BE2C (cell line): ENCODE measurements around the gene KIAA0825.
A peak's percentile ranks its signal among the peaks of the same experiment; 100 is the strongest.
"Not testable (repeated sequence)": the region's sequence is repeated elsewhere in the genome, so short reads cannot be mapped to it uniquely, and the experiment has no call there.

Experiments
- DNase-seq: peaks from one replicate; pipeline ENCODE4 v3.0.0-alpha.2; 2020
- H3K27me3 ChIP-seq: fragments of 250-450 bp; sonication (Bioruptor Pico); 2 replicates; pipeline ENCODE4 v1.5.1; 2020; ENCODE audit warnings: mild to moderate bottlenecking
- H3K36me3 ChIP-seq: fragments of 250-450 bp; sonication (Bioruptor Pico); 2 replicates; pipeline ENCODE4 v1.5.1; 2020; ENCODE audit warnings: mild to moderate bottlenecking
- H3K4me1 ChIP-seq: fragments of 250-450 bp; sonication (Bioruptor Pico); 2 replicates; pipeline ENCODE4 v1.5.1; 2020
- H3K4me3 ChIP-seq: 2 replicates; pipeline ENCODE4 v1.5.1; 2011; ENCODE audit warnings: low read depth, low read length
- H3K9me3 ChIP-seq: fragments of 250-450 bp; sonication (Bioruptor Pico); 2 replicates; pipeline ENCODE4 v1.5.1; 2020
- TF ChIP-seq, protein P1 (sequence below): IDR thresholded peaks from 2 replicates; pipeline ENCODE4 v1.5.1; 2012; ENCODE audit warnings: mild to moderate bottlenecking, low read depth, low read length

KIAA0825 gene

DNA sequence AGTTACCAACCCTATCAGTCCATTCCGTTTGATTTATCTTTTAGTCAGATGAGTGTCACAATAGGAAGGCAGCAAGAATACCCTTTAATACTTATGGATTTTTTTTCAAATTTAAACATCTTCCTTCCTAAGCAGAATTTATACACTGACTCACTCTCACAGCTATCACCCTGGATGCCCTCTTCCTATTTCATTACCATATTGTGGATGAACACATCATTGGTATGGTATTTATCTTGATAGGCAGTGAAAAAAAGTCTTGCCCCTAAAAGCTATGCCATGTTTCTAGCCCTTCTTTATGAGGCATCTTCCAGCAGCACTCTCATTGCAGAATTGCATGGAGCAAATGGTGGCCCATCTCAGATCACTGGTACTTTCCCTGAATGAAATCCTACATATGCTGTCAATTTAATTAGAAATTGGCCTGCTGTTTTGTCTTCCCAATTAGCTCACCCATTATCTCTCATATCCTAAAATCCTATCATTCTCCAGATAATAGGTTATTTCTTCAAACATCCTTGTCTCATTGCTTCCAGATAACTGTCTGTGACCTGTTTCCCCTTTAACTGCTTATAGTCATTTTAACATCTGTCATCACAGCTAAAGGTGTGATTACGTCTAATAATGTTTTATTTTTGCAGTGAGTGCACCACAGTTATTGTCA, 443.5 kb downstream of the KIAA0825 start:
- TF ChIP-seq, protein P1, sequence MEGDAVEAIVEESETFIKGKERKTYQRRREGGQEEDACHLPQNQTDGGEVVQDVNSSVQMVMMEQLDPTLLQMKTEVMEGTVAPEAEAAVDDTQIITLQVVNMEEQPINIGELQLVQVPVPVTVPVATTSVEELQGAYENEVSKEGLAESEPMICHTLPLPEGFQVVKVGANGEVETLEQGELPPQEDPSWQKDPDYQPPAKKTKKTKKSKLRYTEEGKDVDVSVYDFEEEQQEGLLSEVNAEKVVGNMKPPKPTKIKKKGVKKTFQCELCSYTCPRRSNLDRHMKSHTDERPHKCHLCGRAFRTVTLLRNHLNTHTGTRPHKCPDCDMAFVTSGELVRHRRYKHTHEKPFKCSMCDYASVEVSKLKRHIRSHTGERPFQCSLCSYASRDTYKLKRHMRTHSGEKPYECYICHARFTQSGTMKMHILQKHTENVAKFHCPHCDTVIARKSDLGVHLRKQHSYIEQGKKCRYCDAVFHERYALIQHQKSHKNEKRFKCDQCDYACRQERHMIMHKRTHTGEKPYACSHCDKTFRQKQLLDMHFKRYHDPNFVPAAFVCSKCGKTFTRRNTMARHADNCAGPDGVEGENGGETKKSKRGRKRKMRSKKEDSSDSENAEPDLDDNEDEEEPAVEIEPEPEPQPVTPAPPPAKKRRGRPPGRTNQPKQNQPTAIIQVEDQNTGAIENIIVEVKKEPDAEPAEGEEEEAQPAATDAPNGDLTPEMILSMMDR: no peak
- no peak for DNase-seq
- Histone ChIP-seq H3K36me3 (no peaks in the 10 kb centered on the region), H3K4me1 (no peaks in the 10 kb centered on the region), H3K27me3 (no peaks in the 10 kb centered on the region), H3K9me3 (no peaks in the 10 kb centered on the region), H3K4me3 (no peak overlapping the region)

DNA sequence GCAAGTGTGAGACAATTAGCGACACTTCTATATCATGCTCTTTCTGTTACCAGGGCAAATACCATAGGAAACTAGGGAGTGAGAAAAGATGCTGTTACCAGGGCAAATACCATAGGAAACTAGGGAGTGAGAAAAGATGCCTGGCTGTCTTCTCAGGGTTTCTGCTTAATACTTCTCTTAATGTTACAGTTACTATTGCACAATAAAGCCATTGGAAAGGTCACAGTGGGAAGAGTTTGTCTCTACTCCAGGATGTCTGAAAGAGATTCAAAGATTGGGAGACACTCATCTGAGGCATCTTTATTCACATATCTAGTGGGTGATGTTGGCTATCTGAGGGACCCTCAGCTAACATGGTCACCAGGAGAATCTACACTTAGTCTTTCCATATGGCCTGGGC, 445.3 kb downstream of the KIAA0825 start:
- TF ChIP-seq, protein P1: no peak
- Histone ChIP-seq H3K36me3 (no peaks in the 10 kb centered on the region), H3K27me3 (no peaks in the 10 kb centered on the region), H3K4me1 (no peaks in the 10 kb centered on the region), H3K9me3 (no peaks in the 10 kb centered on the region), H3K4me3 (no peak overlapping the region)
- DNase-seq: no peak

DNA sequence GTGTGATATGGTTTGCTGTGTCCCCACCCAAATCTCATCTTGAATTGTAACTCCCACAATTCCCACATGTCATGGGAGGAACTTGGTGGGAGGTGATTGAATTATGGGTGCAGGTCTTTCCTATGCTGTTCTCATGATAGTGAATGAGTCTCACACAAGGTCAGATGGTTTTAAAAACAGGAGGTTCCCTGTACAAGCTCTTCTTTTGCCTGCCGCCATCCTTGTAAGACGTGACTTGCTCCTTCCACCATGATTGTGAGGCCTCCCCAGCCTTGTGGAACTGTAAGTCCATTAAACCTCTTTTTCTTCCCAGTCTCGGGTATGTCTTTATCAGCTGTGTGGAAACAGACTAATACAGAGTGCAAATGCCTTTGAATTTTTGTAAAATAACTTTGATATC, 447.3 kb downstream of the KIAA0825 start:
- H3K27me3 ChIP-seq, H3K9me3 ChIP-seq, DNase-seq, H3K4me3 ChIP-seq, H3K4me1 ChIP-seq, H3K36me3 ChIP-seq: not testable (repeated sequence)

DNA sequence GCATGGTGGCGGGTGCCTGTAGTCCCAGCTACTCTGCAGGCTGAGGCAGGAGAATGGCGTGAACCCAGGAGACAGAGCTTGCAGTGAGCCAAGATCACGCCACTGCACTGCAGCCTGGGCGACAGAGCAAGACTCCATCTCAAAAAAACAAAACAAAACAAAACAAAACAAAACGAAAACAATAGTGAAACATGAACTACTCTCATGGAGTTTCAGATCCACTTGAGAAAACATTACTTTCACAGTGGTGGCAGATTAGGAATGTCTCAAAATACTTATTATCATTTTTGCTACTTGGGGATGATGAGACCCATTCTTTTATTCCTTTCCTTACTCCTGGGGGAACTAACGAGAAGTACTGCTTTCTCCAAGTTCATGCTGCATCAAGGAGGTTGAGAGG, 448.2 kb downstream of the KIAA0825 start:
- DNase-seq, H3K4me1 ChIP-seq, H3K4me3 ChIP-seq, H3K27me3 ChIP-seq, H3K9me3 ChIP-seq, H3K36me3 ChIP-seq: not testable (repeated sequence)

DNA sequence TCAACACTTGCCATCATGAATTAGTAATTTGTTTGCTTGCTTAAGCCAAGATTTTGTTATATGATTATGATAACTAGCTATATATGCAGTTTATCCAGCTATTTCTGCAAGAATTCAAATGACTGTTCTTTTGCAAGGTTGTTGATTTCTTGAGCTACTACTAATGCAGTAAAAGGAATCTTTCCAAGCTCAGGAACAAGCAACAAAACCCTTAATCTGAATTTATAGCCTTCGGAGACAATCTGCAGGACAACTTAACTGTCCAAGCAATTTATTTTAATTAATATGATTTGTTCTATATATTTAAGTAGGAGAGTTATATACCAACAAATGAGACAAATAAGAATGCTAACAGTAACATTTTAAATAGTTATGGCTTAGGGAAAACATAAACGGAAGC, 450.3 kb downstream of the KIAA0825 start:
- Histone ChIP-seq H3K27me3 (no peaks in the 10 kb centered on the region), H3K36me3 (no peaks in the 10 kb centered on the region), H3K4me1 (no peaks in the 10 kb centered on the region), H3K9me3 (no peaks in the 10 kb centered on the region), H3K4me3 (no peak overlapping the region)
- TF ChIP-seq, protein P1: no peak
- DNase-seq: no peak

DNA sequence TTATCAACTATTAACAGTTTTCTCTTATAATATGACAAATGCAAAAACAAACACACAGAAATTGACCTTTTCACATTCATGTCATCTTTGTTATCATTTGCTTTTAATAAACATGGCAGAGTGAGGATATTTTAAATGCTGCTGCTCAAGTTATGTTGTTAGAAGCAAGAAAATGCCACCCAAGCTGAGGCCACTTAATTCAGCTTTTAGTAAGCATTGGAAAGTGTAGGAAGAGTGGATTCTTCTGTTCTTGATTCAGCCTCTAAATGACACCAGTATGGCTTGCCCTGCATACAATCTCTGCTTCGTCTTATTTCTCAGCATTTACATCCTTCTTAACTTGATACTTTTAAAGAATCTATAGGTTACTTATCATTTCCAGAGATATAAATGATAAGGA, 456.6 kb downstream of the KIAA0825 start:
- no peak for DNase-seq
- Histone ChIP-seq H3K36me3 (no peaks in the 10 kb centered on the region), H3K27me3 (no peaks in the 10 kb centered on the region), H3K9me3 (no peaks in the 10 kb centered on the region), H3K4me1 (no peaks in the 10 kb centered on the region; the same call in 1 of the 2 replicates), H3K4me3 (no peak overlapping the region)
- TF ChIP-seq, protein P1: no peak

DNA sequence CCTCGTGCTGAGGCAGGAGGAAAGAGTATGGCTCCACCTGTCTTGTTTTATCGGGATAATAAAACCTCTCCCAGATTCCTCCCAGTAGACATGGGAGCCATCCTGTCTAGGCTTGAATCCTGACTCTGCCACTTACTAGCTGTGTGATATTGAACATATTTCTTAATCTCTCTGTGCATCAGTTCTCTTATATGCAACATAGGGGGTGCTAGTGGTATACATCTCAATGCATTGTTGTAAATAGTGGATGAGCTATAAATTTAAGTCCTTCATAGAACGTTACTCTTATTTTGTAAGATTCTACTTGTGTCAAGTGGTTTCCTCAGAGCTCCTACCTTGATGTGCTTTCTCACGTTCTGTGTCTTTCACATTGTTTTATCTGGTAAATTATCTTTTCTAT, 459.3 kb downstream of the KIAA0825 start:
- TF ChIP-seq, protein P1: peak; percentile 33
- Histone ChIP-seq H3K36me3 (no peaks in the 10 kb centered on the region), H3K9me3 (no peaks in the 10 kb centered on the region), H3K27me3 (no peaks in the 10 kb centered on the region), H3K4me1 (no peaks in the 10 kb centered on the region; the same call in 1 of the 2 replicates), H3K4me3 (no peak overlapping the region)
- no peak for DNase-seq
